ENCODE results near the gene IRF1. TPM values are rescaled to one million over a fixed set of nuclear protein-coding genes. Genes with fewer than 3 reads are reported as not detected.
A peak's percentile ranks its signal among the peaks of the same experiment; 100 is the strongest.

IRF1 gene
- polyA plus RNA-seq, 10 donors = 6.8 to 14.0 (median 7.9) TPM

GRCh38 chr5:132462333-132462732, 28.2 kb downstream of the IRF1 start:
- DNase-seq = no peak

- no peak for DNase-seq
These were observed 29.0 kb downstream of the IRF1 start for GRCh38 chr5:132461569-132462070.

DNA sequence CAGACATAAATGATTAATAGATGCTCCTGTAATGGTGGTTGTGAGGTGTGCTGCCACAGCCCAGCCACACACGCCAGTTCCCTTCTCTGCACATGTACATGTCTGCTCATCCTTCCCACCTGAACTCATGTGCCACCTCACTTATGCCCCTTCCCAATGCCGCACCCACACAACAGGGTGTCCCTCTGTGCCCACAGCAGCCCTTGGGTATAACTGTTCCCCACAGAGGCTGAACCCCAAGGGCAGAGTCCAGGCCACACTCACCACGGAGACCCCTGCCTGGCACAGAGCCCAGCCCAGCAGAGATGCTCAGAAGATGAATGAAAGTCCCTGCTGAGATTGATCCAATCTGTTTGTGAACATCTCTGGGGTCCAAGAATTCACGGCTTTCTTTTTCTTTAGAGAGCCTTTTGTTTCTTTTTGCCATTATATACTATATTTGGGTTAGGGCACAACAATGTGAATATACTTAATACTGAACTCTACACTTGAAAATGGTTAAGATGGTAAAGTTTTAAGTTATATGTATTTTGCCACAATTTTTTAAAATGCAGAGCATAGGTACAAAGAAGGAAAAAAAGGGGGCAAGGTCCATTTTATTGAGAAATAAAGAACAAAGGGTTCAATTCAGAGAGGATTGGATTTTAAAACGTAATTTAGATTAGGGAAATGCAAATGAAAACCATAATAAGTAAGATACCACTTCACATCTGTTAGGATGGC, 29.6 kb downstream of the IRF1 start:
- no peak for DNase-seq

DNA sequence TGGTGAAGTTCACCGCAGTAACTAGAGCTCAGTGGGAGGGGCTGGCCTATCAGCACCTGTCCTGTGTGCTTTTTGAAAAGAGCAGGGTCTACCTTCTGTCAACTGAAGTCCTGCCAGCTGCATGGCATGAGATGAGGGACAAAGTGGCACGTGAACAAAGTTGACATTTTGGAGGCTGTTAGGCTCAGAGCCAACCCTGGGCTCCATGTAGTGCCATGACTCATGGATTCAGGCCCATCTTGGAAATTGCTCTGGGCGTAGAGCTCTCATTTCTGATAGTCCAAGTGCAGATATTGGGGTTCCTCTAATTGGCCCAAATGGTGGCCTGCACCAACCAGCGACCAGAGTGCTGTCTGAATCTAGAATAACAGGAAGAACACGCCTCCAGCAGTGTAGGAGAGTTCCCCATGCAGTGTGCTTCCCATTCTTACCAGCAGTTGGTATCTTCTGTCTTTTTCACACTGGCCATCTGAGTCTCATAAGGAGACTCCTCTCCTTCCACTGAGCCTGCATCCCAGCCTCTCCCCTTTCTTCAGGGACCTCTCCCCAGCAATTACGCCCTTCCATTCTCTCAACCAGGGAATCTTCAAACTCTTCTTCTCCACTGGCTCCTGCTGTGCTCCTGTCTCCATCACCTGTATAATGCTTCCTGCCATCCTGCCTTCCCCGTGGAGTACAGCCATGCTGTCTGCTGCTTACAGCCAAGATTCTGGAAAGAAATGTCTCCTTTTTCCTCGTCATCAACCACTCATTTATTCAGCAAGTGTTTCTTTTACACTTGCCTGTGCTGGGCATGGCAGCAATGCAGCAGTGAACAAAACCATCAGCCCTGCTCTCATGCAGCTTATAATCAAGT, 30.4 kb downstream of the IRF1 start:
- no peak for DNase-seq

- DNase-seq = no peak
These were observed 31.3 kb downstream of the IRF1 start for GRCh38 chr5:132459031-132459982.

GRCh38 chr5:132458651-132459030, 31.9 kb downstream of the IRF1 start:
- no peak for DNase-seq

- no peak for DNase-seq
These were observed 32.4 kb downstream of the IRF1 start for GRCh38 chr5:132458226-132458560.

DNA sequence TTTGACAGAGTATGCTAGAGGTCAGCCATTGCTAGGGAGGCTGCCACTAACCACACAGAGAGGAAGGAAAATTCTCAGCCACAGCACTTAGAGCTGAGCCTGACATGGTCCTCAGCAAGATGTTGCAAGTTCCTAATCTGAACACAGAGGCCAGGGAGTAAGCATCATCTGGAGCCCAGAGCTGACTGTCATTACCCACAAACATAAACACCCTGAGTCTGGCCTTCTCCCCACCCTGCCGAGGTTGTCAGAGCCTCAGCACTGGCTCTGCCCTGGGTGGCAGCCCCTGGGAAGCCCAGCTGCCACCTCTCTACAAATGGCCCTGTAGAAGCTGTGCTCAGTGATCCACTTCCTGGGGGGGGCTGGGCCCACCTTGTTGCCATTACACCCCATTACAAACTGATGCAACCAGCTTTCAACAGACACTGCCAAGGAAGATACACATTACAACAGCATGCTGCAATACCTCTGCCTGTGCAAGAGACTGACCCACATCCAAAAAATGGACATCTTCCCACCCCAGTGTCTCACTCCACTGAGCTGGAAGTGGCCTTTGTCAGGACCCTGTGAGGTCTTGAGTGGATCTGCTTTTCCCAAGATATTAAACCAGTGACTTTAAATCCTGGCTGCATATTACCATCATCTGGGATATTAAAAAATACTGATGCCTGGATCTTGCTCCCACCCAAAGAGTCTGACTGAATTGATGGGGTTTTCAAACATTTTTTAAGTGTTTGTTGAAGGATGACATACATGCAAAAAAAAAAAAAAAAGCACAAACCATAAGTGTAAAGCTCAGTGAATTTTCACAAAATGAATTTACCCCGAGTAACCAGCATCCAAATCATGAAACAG, 33.0 kb downstream of the IRF1 start:
- peak in 1 of 3 donors; percentile 30 for DNase-seq

DNA sequence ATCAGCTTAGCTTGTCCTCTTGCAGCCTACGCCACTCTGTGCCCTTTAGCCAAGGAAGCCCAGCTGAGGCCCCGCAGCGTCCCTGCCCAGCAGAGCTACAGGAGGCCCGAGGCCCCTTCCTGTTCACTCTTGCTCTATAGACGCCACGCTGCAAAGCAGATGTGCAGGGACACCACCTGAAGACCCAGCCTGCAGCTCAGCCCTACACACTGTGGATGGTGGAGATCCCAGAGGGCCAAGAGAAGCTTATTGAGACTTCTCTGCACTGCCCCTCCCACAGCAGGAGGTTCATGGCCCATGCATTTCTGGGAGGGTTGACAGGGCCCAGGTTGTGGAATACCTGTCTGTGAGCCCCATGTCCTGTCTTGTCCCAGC, 33.6 kb downstream of the IRF1 start:
- no peak for DNase-seq

DNA sequence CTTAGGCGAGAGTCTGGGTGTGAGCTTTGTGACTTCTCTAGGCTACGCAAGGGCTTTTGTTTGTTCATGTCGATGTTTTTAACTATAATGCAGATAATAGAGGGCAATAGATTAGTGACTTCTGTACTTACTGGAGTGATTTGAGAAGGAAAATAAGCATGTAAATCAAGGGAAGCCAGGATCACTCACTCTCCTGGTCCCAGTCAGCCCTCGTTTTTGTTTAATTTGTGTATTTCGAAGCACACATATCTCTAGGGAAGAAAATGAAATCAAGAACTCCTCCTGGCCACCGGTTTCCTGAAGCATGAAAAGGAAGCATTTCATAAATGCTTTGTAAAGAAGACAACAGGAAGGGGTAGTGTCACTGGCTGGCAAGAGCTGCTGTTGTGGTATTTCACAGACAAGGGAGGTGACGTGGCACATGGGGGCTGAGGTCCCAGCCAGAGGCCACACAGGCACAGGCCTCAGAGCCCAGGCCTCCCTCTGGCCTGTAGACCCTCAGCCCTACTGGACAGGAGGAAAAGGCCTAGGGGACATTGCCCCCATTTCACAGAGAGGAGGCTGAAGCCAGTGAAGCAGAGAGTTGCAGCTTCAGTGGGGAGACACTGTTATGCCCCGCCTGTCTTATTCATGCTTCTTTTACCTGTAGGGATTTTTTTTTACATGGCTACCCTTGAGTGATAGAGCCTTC, 34.1 kb downstream of the IRF1 start:
- peak in 1 of 3 donors; percentile 42 for DNase-seq

DNA sequence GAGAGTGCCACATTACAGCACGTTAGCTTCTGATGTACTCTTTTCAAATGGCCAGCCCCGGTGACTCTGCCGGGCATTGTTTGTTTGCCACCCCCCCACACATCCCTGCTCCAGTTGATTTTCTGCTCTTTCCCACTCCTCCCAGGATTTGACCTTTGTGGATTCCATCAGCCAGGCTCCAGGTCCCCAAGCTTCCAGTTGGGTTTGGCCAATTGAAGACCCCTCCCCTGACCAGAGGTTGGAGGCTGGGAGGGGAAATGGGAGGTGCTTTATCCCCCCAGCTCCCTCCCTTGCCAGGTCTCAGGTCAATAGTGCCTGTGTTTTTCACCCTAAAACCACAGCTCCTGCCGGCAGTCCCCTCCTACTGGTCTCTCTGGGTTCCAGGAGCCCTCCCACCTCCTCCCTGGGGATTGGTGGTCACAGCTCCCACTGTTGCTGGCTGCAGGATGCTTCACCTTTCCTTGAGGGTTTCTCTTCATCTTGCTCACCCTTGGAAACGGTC, 34.9 kb downstream of the IRF1 start:
- no peak for DNase-seq

DNA sequence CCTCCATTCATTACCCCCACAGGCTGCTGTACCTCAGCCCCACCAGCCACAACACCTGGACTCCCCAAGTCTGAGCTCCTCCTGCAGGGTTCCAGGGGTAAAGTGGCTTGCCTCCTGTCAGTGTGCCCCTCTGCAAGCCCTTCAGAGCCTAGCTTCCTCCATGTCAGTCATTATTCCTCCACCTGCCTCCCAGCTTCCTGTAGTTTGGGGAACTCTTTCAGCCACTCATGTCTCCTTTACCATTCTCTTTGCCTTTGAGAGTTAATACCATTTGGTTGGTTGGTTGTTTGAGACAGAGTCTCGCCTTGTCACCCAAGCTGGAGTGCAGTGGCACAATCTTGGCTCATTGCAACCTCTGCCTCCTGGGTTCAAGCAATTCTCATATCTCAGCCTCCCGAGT, 36.2 kb downstream of the IRF1 start:
- no peak for DNase-seq

DNA sequence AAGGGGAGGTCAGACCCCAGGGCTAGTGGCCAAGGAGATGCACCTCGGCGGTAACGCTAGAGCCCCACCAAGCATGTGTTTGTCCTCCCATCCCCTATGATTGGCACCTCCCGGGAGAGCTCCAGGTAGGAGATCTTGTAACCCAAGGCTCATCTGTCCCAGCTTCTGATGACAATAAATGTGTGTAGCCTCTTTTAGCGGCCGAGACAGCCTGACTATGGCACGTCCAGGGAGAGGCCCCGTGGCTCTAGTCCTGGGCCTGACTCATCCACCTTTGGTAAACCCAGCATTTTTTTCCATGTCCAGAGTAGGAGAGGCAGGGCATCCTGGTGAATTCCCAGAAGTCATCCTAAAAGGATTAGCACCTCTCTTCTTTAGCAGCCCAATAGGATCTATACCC, 39.2 kb downstream of the IRF1 start:
- no peak for DNase-seq

- no peak for DNase-seq
These were observed 41.5 kb downstream of the IRF1 start for GRCh38 chr5:132449060-132449459.

DNA sequence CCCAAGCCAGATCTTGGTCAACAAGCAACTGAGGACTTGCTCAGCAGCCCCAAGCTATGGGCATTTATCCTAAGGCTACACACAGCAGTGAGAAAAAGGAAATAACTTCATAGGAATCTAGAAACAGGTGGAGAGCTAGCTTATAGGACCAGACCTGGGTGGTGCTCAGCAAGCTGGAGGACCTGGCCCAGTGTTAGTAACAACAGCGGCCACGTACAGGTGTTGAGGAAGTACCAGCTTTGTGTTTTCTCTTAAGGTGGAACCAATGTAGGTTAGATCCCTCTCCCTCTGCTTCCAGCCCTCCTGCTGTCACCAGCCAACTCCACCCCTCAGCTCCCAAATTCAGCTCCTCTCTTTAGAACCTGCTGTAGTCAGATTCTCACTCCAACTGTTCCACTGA, 43.4 kb downstream of the IRF1 start:
- no peak for DNase-seq

DNA sequence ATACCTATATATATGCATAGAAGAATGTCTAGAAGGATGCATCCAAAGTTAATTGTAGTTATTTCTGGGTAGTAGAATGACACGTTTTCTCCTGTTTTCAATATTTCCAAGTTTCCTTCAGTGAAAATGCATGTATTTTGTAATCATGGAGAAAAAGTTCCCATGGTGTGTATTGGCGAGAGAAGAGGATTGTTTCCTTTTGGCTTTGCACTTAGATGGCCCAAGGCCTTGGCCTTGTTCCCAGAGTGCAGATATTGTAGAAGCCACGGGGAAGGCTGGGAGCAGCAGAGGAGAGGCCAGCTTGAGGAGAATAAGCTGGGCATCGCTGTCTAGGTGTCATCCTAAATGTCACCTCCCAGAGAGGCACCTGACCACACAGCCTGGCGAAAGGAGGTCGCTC, 44.0 kb downstream of the IRF1 start:
- DNase-seq = peak; percentile 78 to 94 (median 92)

DNA sequence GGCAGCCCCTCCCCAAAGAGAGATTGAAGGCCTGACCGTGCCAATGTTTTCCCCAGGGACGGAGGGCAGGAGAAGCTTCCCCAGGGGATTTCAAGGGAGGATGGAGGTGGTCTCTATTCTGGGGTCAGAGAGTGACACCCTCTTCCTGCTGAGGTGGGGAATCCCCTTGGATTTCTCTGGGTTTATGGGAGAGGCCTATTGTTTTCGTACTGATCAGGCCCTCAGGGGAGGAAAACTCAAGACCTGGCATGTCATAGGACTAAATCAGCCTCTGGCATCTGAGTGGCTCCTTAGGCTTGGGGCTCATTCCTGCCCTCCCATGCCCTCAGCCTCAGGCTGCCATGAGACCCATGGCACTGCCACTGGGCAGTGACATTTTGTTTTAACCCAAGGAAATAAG, 44.6 kb downstream of the IRF1 start:
- DNase-seq = peak in 1 of 3 donors; percentile 26

GRCh38 chr5:132445640-132445923, 45.0 kb downstream of the IRF1 start:
- DNase-seq = no peak

GRCh38 chr5:132444841-132445639, 45.5 kb downstream of the IRF1 start:
- DNase-seq = no peak

DNA sequence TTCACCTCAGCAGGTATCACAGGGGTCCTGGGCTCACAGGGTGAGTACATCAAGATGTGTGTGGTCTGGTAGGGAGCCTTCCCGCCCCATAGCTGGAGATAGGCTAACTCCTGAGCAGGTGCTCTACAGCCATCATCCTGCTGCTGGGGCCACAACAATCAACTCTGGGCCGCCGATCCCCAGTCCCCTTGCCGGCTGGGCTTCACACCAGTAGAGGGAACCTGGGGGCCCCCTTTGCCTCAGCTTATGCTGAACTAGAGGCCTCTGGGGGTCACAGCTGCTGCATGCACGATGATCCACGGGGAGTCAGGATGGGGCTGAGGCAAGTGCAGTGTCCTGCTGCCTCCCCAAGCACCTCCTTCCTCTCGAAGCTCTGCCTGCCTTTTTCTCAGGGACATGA, 46.5 kb downstream of the IRF1 start:
- DNase-seq = no peak

All from muscle of back (tissue), 11 donors.